Measurements from ENCODE around the gene WHRN. TPM values are rescaled to one million over a fixed set of nuclear protein-coding genes. Genes with fewer than 3 reads are reported as not detected.

The WHRN gene
- total and polyA plus RNA-seq, 2 of the 13 experiments (the other 11 are each of a cell fraction or from before 2014, with no cell fraction given) = 2.3 to 5.3 TPM

- TF ChIP-seq ZNF407 (CRISPR knock-in tag; IDR thresholded peaks at IDR 0.05; ENCODE audit: not compliant biosample characterization) (no peak), PBX3 (CRISPR knock-in tag; IDR thresholded peaks at IDR 0.05; ENCODE audit: borderline replicate concordance) (no peak), HNF4A (CRISPR knock-in tag; IDR thresholded peaks at IDR 0.05) (no peak), ZFP91 (CRISPR knock-in tag; IDR thresholded peaks at IDR 0.05; ENCODE audit: borderline replicate concordance) (no peak), PAWR (CRISPR knock-in tag; IDR thresholded peaks at IDR 0.05; ENCODE audit: borderline replicate concordance) (no peak), TGIF2 (CRISPR knock-in tag; IDR thresholded peaks at IDR 0.05) (peak; percentile 63; the same call in 1 of the 2 replicates), CEBPG (CRISPR knock-in tag; IDR thresholded peaks at IDR 0.05) (peak; percentile 74), ZBTB33 (CRISPR knock-in tag; IDR thresholded peaks at IDR 0.05) (peak; percentile 94), HOXA5 (CRISPR knock-in tag; IDR thresholded peaks at IDR 0.05) (peak; percentile 59; the same call in 1 of the 2 replicates), CERS6 (CRISPR knock-in tag; IDR thresholded peaks at IDR 0.05) (no peak), NR2C2 (CRISPR knock-in tag; IDR thresholded peaks at IDR 0.05; ENCODE audit: borderline replicate concordance) (0 out of 2 replicates have a peak, but pooled peaks have one; percentile 9), CHD4 (IDR thresholded peaks at IDR 0.05; ENCODE audit: borderline replicate concordance, low read length) (no peak), BHLHE40 (IDR thresholded peaks at IDR 0.05; ENCODE audit: low read length) (no peak), HDAC2 (CRISPR knock-in tag; IDR thresholded peaks at IDR 0.05) (no peak)
These were observed 108.6 kb downstream of the WHRN start (continued) for GRCh38 chr9:114396558-114397218.

Measured in HepG2 (cell line).